CD14-positive monocyte (primary cell): ENCODE data around the gene ARID3A. TPM values are rescaled to one million over a fixed set of nuclear protein-coding genes. Genes with fewer than 3 reads are reported as not detected.
A peak's percentile ranks its signal among the peaks of the same experiment; 100 is the strongest.

Experiments
- DNase-seq, 3 donors: peaks; one replicate each; pipeline ENCODE4 v3.0.0-alpha.2; 2011 to 2022
- H2AFZ ChIP-seq: 2 replicates; pipeline ENCODE4 v1.6.0; 2012; ENCODE audit warnings: mild to moderate bottlenecking, low read depth, low read length, inconsistent platforms; ENCODE audit not compliant: insufficient read depth, poor library complexity, severe bottlenecking
- H3K27ac ChIP-seq, 2 donors: 1 replicate in 1 of 2; 2 replicates in 1 of 2; pipeline ENCODE4 v1.5.1; 2012 to 2013; ENCODE audit warnings: low read length in 2 of 2, control low read depth in 1 of 2, inconsistent platforms in 1 of 2, low read depth in 1 of 2, mild to moderate bottlenecking in 1 of 2
- H3K27me3 ChIP-seq, 2 donors: one replicate each; pipeline versions ENCODE4 v1.6.0 to v1.6.1; 2011 to 2013; ENCODE audit warnings: low read length in 2 of 2; ENCODE audit not compliant: control insufficient read depth in 2 of 2, insufficient read depth in 2 of 2
- H3K36me3 ChIP-seq, 2 donors: replicated peaks in 1 of 2; 1 replicate in 1 of 2; 2 replicates in 1 of 2; pipeline versions ENCODE4 v1.5.1 to v1.6.1; 2012 to 2013; ENCODE audit warnings: low read length in 2 of 2, control low read depth in 1 of 2, inconsistent platforms in 1 of 2, mild to moderate bottlenecking in 1 of 2; ENCODE audit not compliant: insufficient read depth in 2 of 2, control insufficient read depth in 1 of 2
- H3K4me1 ChIP-seq, 2 donors: 1 replicate in 1 of 2; 2 replicates in 1 of 2; pipeline versions ENCODE4 v1.5.1 to v1.6.1; 2012 to 2013; ENCODE audit warnings: low read length in 2 of 2, control low read depth in 1 of 2, inconsistent platforms in 1 of 2, mild to moderate bottlenecking in 1 of 2, moderate library complexity in 1 of 2; ENCODE audit not compliant: insufficient read depth in 2 of 2, control insufficient read depth in 1 of 2
- H3K4me2 ChIP-seq: replicated peaks from 2 replicates; pipeline ENCODE3; 2012; ENCODE audit warnings: low read length, moderate library complexity, mild to moderate bottlenecking; ENCODE audit not compliant: poor library complexity, severe bottlenecking; ENCODE audit errors: extremely low read depth
- H3K4me3 ChIP-seq, 3 experiments: fragments of 200-600 bp in 1 of 3; sonication (generic) in 1 of 3; replicated peaks in 1 of 3; 1 replicate in 2 of 3; 2 replicates in 1 of 3; pipeline ENCODE4 v1.5.1; 2011 to 2013; ENCODE audit warnings: low read length in 3 of 3, mild to moderate bottlenecking in 3 of 3, control low read depth in 2 of 3, low read depth in 2 of 3, inconsistent platforms in 1 of 3, moderate library complexity in 1 of 3
- H3K79me2 ChIP-seq: 2 replicates; pipeline ENCODE4 v1.6.0; 2012; ENCODE audit warnings: mild to moderate bottlenecking, control low read depth, inconsistent platforms, low read length, moderate library complexity; ENCODE audit not compliant: insufficient read depth
- H3K9ac ChIP-seq: 2 replicates; pipeline ENCODE4 v1.6.0; 2017; ENCODE audit warnings: low read length, mild to moderate bottlenecking; ENCODE audit not compliant: insufficient read depth, poor library complexity, severe bottlenecking
- H3K9me3 ChIP-seq, 2 donors: replicated peaks in 1 of 2; 1 replicate in 1 of 2; 2 replicates in 1 of 2; pipeline versions ENCODE4 v1.5.1 to v1.6.1; 2012 to 2013; ENCODE audit warnings: low read length in 2 of 2, control low read depth in 1 of 2; ENCODE audit not compliant: control insufficient read depth in 1 of 2, insufficient read depth in 1 of 2
- H4K20me1 ChIP-seq: 2 replicates; pipeline ENCODE4 v1.6.0; 2012; ENCODE audit warnings: mild to moderate bottlenecking, low read length, control low read depth, moderate library complexity; ENCODE audit not compliant: insufficient read depth
- H3K27ac Mint-ChIP-seq, 7 donors: one replicate each; pipeline ENCODE4 v1.8.0; 2020; ENCODE audit warnings: mild to moderate bottlenecking in 7 of 7, mixed read lengths in 7 of 7, moderate library complexity in 6 of 7, inconsistent platforms in 2 of 7
- H3K27me3 Mint-ChIP-seq, 3 donors: one replicate each; pipeline ENCODE4 v1.8.0; 2021 to 2022; ENCODE audit warnings: low read depth in 3 of 3, mild to moderate bottlenecking in 3 of 3, mixed read lengths in 3 of 3, moderate library complexity in 3 of 3, inconsistent platforms in 1 of 3
- H3K36me3 Mint-ChIP-seq, 2 donors: one replicate each; pipeline ENCODE4 v1.8.0; 2020; ENCODE audit warnings: mixed read lengths in 2 of 2, inconsistent platforms in 1 of 2, mild to moderate bottlenecking in 1 of 2
- H3K4me1 Mint-ChIP-seq: one replicate; pipeline ENCODE4 v1.8.0; 2020; ENCODE audit warnings: mild to moderate bottlenecking, mixed read lengths
- H3K4me3 Mint-ChIP-seq, 2 donors: one replicate each; pipeline ENCODE4 v1.8.0; 2020; ENCODE audit warnings: mild to moderate bottlenecking in 2 of 2, mixed read lengths in 2 of 2, moderate library complexity in 1 of 2
- H3K9me3 Mint-ChIP-seq, 7 donors: one replicate each; pipeline ENCODE4 v1.8.0; 2020 to 2022; ENCODE audit warnings: mixed read lengths in 7 of 7, mild to moderate bottlenecking in 6 of 7, moderate library complexity in 6 of 7, inconsistent platforms in 2 of 7
- WGBS: methylation state at CpG from one replicate; pipeline ENCODE4 v1.1.5; 2013; ENCODE audit warnings: missing lambda C conversion rate; ENCODE audit not compliant: insufficient coverage; 5-methylcytosine and 5-hydroxymethylcytosine counted together
- intact Hi-C, 2 donors: fragments of 100-400 bp; cut with micrococcal nuclease; formaldehyde crosslinking; loops; one replicate each; pipeline versions ENCODE4 v1.15.0 to v1.15.1; 2023
- polyA plus RNA-seq, 3 donors: library from polyadenylated mRNA; depleted of rRNA in 1 of 3; unstranded in 2 of 3; stranded (reverse) in 1 of 3; fragments of 300-500 nt in 2 of 3; fragments of >200 nt in 1 of 3; fragmentation: Illumina TruSeq in 2 of 3; gene quantifications; 1 replicate in 2 of 3; 2 replicates in 1 of 3; pipeline ENCODE4 v1.2.3, GENCODE V29; 2012 to 2021
- TF ChIP-seq, protein P1 (sequence below): fragments of 200-600 bp; IDR thresholded peaks from one replicate; pipeline ENCODE4 v1.8.0; 2022; ENCODE audit warnings: antibody characterized with exemption, mild to moderate bottlenecking

ARID3A gene
- polyA plus RNA-seq, 3 donors, result 2.1 to 41.6 (median 3.2) TPM

DNA sequence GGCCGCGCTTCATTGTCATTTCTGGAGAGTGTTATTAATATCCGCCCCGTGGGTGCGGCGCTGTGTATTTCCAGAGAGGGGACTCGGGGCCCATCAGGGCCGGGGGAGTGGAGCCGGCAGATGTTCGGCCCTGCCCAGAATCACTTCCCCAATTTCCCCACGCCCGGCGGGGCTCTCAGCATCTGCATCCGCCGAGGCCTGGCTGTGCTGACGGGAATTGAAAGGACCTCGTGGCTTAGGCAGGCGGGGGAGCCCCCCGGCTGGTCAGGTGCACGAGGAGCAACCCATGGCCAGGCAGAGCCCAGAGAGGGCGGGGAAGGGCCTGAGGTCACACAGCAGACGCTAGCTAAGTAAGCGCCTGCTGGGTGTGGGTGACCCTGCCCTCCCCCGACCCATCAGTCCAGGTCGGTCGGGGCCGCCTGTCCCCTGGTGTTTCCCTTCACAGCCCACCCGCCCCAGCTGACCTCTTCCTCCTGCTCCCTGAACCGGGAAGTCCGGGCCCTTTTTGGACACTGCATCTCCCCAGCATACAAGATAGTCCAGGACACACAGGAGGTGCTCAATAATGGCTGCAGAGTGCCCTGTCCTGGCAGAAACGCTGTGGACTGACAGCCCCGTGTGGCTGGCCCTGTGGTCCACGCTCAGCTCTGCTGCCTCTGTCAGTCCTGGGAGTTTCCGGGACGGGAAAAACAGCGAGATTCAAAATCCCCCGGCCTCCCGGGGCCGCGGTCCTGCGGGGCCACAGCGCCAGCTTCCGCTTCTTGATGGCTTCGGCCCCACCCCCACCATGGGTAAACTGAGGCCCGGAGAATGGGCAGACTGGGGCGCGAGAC lies 22.1 kb downstream of the ARID3A start:
- TF ChIP-seq, protein P1, sequence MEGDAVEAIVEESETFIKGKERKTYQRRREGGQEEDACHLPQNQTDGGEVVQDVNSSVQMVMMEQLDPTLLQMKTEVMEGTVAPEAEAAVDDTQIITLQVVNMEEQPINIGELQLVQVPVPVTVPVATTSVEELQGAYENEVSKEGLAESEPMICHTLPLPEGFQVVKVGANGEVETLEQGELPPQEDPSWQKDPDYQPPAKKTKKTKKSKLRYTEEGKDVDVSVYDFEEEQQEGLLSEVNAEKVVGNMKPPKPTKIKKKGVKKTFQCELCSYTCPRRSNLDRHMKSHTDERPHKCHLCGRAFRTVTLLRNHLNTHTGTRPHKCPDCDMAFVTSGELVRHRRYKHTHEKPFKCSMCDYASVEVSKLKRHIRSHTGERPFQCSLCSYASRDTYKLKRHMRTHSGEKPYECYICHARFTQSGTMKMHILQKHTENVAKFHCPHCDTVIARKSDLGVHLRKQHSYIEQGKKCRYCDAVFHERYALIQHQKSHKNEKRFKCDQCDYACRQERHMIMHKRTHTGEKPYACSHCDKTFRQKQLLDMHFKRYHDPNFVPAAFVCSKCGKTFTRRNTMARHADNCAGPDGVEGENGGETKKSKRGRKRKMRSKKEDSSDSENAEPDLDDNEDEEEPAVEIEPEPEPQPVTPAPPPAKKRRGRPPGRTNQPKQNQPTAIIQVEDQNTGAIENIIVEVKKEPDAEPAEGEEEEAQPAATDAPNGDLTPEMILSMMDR, result no peak
- Histone ChIP-seq H3K27ac (peak overlapping the region; percentile 65 to 70), H4K20me1 (peaks cover 99% of the 10 kb centered on the region), H3K79me2 (peaks cover 97% of the 10 kb centered on the region), H3K4me3 (peak overlapping the region in 1 of 3 experiments; percentile 59), H3K4me1 (peaks cover 37 to 40% of the 10 kb centered on the region in 2 donors), H3K4me2 (peak overlapping the region; percentile 66), H2AFZ (no peak overlapping the region), H3K36me3 (peaks cover 8 to 14% of the 10 kb centered on the region in 2 donors), H3K9me3 (no peaks in the 10 kb centered on the region), H3K27me3 (no peaks in the 10 kb centered on the region), H3K9ac (peak overlapping the region; percentile 43)
- Mint-ChIP-seq H3K4me1 (peaks cover 52% of the 10 kb centered on the region), H3K36me3 (peaks cover 12 to 43% of the 10 kb centered on the region in 2 donors), H3K27ac (peak overlapping the region; percentile 76 to 86 (median 85)), H3K9me3 (no peaks in the 10 kb centered on the region), H3K4me3 (peak overlapping the region; percentile 62 to 67), H3K27me3 (peaks cover 0 to 3% (median 0%) of the 10 kb centered on the region in 3 donors)
- 37% methylated on average over 43 of the region's 47 CpGs for WGBS
- peak; percentile 85 to 96 (median 89) for DNase-seq
- intact Hi-C loops, result no loop called here

DNA sequence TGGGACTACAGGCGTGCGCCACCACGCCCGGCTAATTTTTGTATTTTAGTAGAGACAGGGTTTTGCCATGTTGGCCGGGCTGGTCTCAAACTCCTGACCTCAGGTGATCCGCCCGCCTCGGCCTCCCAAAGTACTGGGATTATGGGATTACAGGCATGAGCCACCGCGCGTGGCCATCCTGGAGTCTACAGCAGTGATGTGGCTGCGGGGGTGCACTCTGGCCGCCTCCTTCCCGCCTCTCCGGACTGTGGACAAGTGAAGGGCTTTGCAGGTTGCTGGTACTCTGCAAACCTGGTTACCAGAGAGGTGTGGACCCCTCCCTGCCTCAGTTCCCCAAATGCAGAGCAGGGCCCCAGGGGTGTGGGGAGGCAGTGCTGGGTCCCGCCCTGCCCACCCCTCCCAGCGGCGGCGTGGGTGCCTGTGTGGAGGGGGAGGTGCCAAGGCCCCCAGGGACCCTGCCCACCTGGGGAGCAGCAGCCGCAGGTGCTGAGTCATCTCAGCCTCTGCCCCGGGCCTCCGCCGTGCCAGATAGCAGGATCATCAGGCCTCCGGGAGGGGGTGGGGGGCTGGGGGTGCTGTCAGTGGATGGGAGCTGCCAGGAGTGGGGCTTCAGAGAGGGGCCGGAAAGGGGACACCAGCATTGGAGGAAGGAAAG lies 23.1 kb downstream of the ARID3A start:
- H3K27me3 ChIP-seq, result no peaks in the 10 kb centered on the region
- no peak overlapping the region for H3K4me3 ChIP-seq
- H3K4me1 Mint-ChIP-seq, result peaks cover 57% of the 10 kb centered on the region
- TF ChIP-seq, protein P1, result no peak
- no peaks in the 10 kb centered on the region for H3K9me3 Mint-ChIP-seq
- peaks cover 9 to 37% of the 10 kb centered on the region in 2 donors for H3K36me3 Mint-ChIP-seq
- no peaks in the 10 kb centered on the region for H3K9me3 ChIP-seq
- H3K4me3 Mint-ChIP-seq, result no peak overlapping the region
- H3K4me1 ChIP-seq, result peaks cover 46% of the 10 kb centered on the region in 2 donors
- no peak overlapping the region for H3K27ac ChIP-seq
- H3K79me2 ChIP-seq, result peaks cover 97% of the 10 kb centered on the region
- intact Hi-C loops, result no loop called here
- H3K36me3 ChIP-seq, result peaks cover 3 to 7% of the 10 kb centered on the region in 2 donors
- no peak overlapping the region for H2AFZ ChIP-seq
- no peak overlapping the region for H3K4me2 ChIP-seq
- H3K27ac Mint-ChIP-seq, result peak overlapping the region in 1 of 7 donors; percentile 77
- no peak for DNase-seq
- H4K20me1 ChIP-seq, result peaks cover 99% of the 10 kb centered on the region
- 94% methylated on average over 15 of the region's 25 CpGs for WGBS
- no peak overlapping the region for H3K9ac ChIP-seq
- H3K27me3 Mint-ChIP-seq, result peaks cover 0 to 3% (median 0%) of the 10 kb centered on the region in 3 donors
